ENCODE measurements around the gene ONECUT3. TPM values are rescaled to one million over a fixed set of nuclear protein-coding genes. Genes with fewer than 3 reads are reported as not detected.

Gene ONECUT3
- total RNA-seq, 2 donors from 2014 or later, result 0.05 TPM; not detected in 1

- peak; percentile 64 for DNase-seq
- Histone ChIP-seq H3K9ac (ENCODE audit: low read depth in 2 of 2, low read length in 2 of 2) (no peak overlapping the region), H3K4me3 (no peak overlapping the region), H3K27me3 (peaks cover 74% of the 10 kb centered on the region), H3K36me3 (no peaks in the 10 kb centered on the region), H3K27ac (no peak overlapping the region), H3K9me3 (no peaks in the 10 kb centered on the region), H3K4me1 (peaks cover 10% of the 10 kb centered on the region)
- no peak for TF ChIP-seq CTCF (IDR thresholded peaks at IDR 0.05)
- intact Hi-C loops (cut with DNase I), result no loop called here
These were observed 5.0 kb upstream of the ONECUT3 start for GRCh38 chr19:1748115-1748872.

GRCh38 chr19:1748873-1749341 lies 4.4 kb upstream of the ONECUT3 start:
- Histone ChIP-seq H3K36me3 (no peaks in the 10 kb centered on the region), H3K9me3 (no peaks in the 10 kb centered on the region), H3K4me1 (peaks cover 10% of the 10 kb centered on the region), H3K27me3 (peaks cover 74% of the 10 kb centered on the region), H3K4me3 (no peak overlapping the region), H3K9ac (ENCODE audit: low read depth in 2 of 2, low read length in 2 of 2) (no peak overlapping the region), H3K27ac (no peak overlapping the region)
- no peak for DNase-seq
- TF ChIP-seq CTCF (IDR thresholded peaks at IDR 0.05), result no peak
- intact Hi-C loops (cut with DNase I), result no loop called here

- H3K4me3 ChIP-seq, result no peak overlapping the region
These were observed 3.6 kb upstream of the ONECUT3 start for GRCh38 chr19:1749373-1750342.

GRCh38 chr19:1750343-1751021 lies 2.8 kb upstream of the ONECUT3 start:
- DNase-seq, result no peak
- H3K4me1 ChIP-seq, result peaks cover 10% of the 10 kb centered on the region
- H3K36me3 ChIP-seq, result no peaks in the 10 kb centered on the region
- intact Hi-C loops (cut with DNase I), result no loop called here
- H3K27ac ChIP-seq, result no peak overlapping the region
- H3K27me3 ChIP-seq, result peaks cover 77% of the 10 kb centered on the region
- no peak for TF ChIP-seq CTCF (IDR thresholded peaks at IDR 0.05)
- no peak overlapping the region for H3K9ac ChIP-seq (ENCODE audit: low read depth in 2 of 2, low read length in 2 of 2)
- no peaks in the 10 kb centered on the region for H3K9me3 ChIP-seq
- no peak overlapping the region for H3K4me3 ChIP-seq

More at GRCh38 chr19:1749373-1750342, 3.6 kb upstream of the ONECUT3 start:
- no peaks in the 10 kb centered on the region for H3K9me3 ChIP-seq
- H3K4me1 ChIP-seq, result peaks cover 10% of the 10 kb centered on the region
- peaks cover 76% of the 10 kb centered on the region for H3K27me3 ChIP-seq
- TF ChIP-seq CTCF (IDR thresholded peaks at IDR 0.05), result no peak
- H3K36me3 ChIP-seq, result no peaks in the 10 kb centered on the region
- no peak overlapping the region for H3K27ac ChIP-seq
- no peak for DNase-seq
- intact Hi-C loops (cut with DNase I), result no loop called here
- no peak overlapping the region for H3K9ac ChIP-seq (ENCODE audit: low read depth in 2 of 2, low read length in 2 of 2)
